H9 (cell line): ENCODE measurements around the gene ACSM5. TPM values are rescaled to one million over a fixed set of nuclear protein-coding genes. Genes with fewer than 3 reads are reported as not detected.

Experiments
- DNase-seq: peaks from one replicate; pipeline ENCODE4 v3.0.0-alpha.2; 2017
- H2AFZ ChIP-seq: one replicate; pipeline ENCODE4 v1.6.1; 2013; ENCODE audit warnings: mild to moderate bottlenecking, low read length, control low read depth, moderate library complexity
- H2AK5ac ChIP-seq: 2 replicates; pipeline ENCODE4 v1.6.1; 2013; ENCODE audit warnings: low read length, control low read depth, mixed read lengths; ENCODE audit not compliant: insufficient read length
- H2BK120ac ChIP-seq: one replicate; pipeline ENCODE4 v1.6.1; 2013; ENCODE audit warnings: low read depth, mild to moderate bottlenecking, low read length, control low read depth, inconsistent platforms; ENCODE audit not compliant: poor library complexity, severe bottlenecking
- H2BK12ac ChIP-seq: 2 replicates; pipeline ENCODE4 v1.6.1; 2013; ENCODE audit warnings: low read length, control low read depth, mixed read lengths, low read depth; ENCODE audit not compliant: insufficient read length
- H2BK15ac ChIP-seq: 2 replicates; pipeline ENCODE4 v1.6.1; 2013; ENCODE audit warnings: low read depth, low read length, control low read depth
- H2BK20ac ChIP-seq: one replicate; pipeline ENCODE4 v1.6.1; 2013; ENCODE audit warnings: low read depth, mild to moderate bottlenecking, low read length, control low read depth, inconsistent platforms; ENCODE audit not compliant: poor library complexity, severe bottlenecking
- H2BK5ac ChIP-seq: 2 replicates; pipeline ENCODE4 v1.6.1; 2013; ENCODE audit warnings: low read length, control low read depth, mixed read lengths; ENCODE audit not compliant: insufficient read length
- H3K14ac ChIP-seq: 2 replicates; pipeline ENCODE4 v1.6.1; 2013; ENCODE audit warnings: low read length, control low read depth; ENCODE audit not compliant: insufficient read depth
- H3K18ac ChIP-seq: 2 replicates; pipeline ENCODE4 v1.6.1; 2013; ENCODE audit warnings: low read depth, mild to moderate bottlenecking, mixed read lengths, low read length, control low read depth; ENCODE audit not compliant: insufficient read length
- H3K23ac ChIP-seq: 2 replicates; pipeline ENCODE4 v1.6.1; 2013; ENCODE audit warnings: low read length, control low read depth, mixed read lengths, low read depth; ENCODE audit not compliant: insufficient read length
- H3K23me2 ChIP-seq: 2 replicates; pipeline ENCODE4 v1.6.1; 2013; ENCODE audit warnings: low read depth, mild to moderate bottlenecking, mixed read lengths, low read length, control low read depth; ENCODE audit not compliant: insufficient read length, poor library complexity, severe bottlenecking
- H3K27ac ChIP-seq: 2 replicates; pipeline ENCODE4 v1.5.1; 2013; ENCODE audit warnings: low read length, control low read depth, mixed read lengths, low read depth; ENCODE audit not compliant: insufficient read length
- H3K27me3 ChIP-seq: 2 replicates; pipeline ENCODE4 v1.6.1; 2013; ENCODE audit warnings: low read length, control low read depth, inconsistent platforms; ENCODE audit not compliant: insufficient read depth
- H3K4ac ChIP-seq: 2 replicates; pipeline ENCODE4 v1.6.1; 2013; ENCODE audit warnings: low read depth, mild to moderate bottlenecking, control low read depth, inconsistent platforms, low read length, moderate library complexity
- H3K4me1 ChIP-seq: 2 replicates; pipeline ENCODE4 v1.6.1; 2013; ENCODE audit warnings: low read length, control low read depth, inconsistent platforms; ENCODE audit not compliant: insufficient read depth
- H3K4me2 ChIP-seq: 2 replicates; pipeline ENCODE4 v1.6.1; 2013; ENCODE audit warnings: low read length, control low read depth, mixed read lengths; ENCODE audit not compliant: insufficient read length, insufficient read depth
- H3K56ac ChIP-seq: 2 replicates; pipeline ENCODE4 v1.6.1; 2013; ENCODE audit warnings: low read depth, mild to moderate bottlenecking, mixed read lengths, low read length, control low read depth; ENCODE audit not compliant: insufficient read length
- H3K79me1 ChIP-seq: 2 replicates; pipeline ENCODE4 v1.6.1; 2013; ENCODE audit warnings: low read depth, mild to moderate bottlenecking, moderate library complexity, low read length, control low read depth, inconsistent platforms; ENCODE audit not compliant: insufficient read depth, poor library complexity, severe bottlenecking
- H3K79me2 ChIP-seq: 2 replicates; pipeline ENCODE4 v1.6.1; 2013; ENCODE audit warnings: low read length, control low read depth, inconsistent platforms; ENCODE audit not compliant: insufficient read depth
- H3K9ac ChIP-seq: 2 replicates; pipeline ENCODE4 v1.6.1; 2013; ENCODE audit warnings: low read length, control low read depth, mixed read lengths; ENCODE audit not compliant: insufficient read length; ENCODE audit errors: extremely low read depth
- H3K9me3 ChIP-seq: one replicate; pipeline ENCODE4 v1.6.1; 2013; ENCODE audit warnings: low read depth, low read length, inconsistent platforms; ENCODE audit not compliant: control insufficient read depth
- H3T11ph ChIP-seq: one replicate; pipeline ENCODE4 v1.6.1; 2013; ENCODE audit warnings: mild to moderate bottlenecking, low read length, control low read depth, inconsistent platforms
- H4K20me1 ChIP-seq: one replicate; pipeline ENCODE4 v1.6.1; 2013; ENCODE audit not compliant: control insufficient read depth, insufficient read length, insufficient read depth
- H4K5ac ChIP-seq: 2 replicates; pipeline ENCODE4 v1.6.1; 2013; ENCODE audit warnings: low read depth, mild to moderate bottlenecking, mixed read lengths, low read length, control low read depth; ENCODE audit not compliant: insufficient read length
- H4K8ac ChIP-seq: replicated peaks from 2 replicates; pipeline ENCODE4 v1.6.1; 2013; ENCODE audit warnings: low read length, control low read depth, mixed read lengths, low read depth; ENCODE audit not compliant: insufficient read length
- H4K91ac ChIP-seq: 2 replicates; pipeline ENCODE4 v1.6.1; 2013; ENCODE audit warnings: low read depth, mild to moderate bottlenecking, moderate library complexity, mixed read lengths, low read length, control low read depth; ENCODE audit not compliant: insufficient read length
- H3K27ac Mint-ChIP-seq, 3 experiments: 2 replicates in 2 of 3; 3 replicates in 1 of 3; pipeline ENCODE4 v1.8.0; 2020 to 2021; ENCODE audit warnings: mixed read lengths in 3 of 3, mild to moderate bottlenecking in 1 of 3, moderate library complexity in 1 of 3
- H3K27me3 Mint-ChIP-seq: 2 replicates; pipeline ENCODE4 v1.8.0; 2021; ENCODE audit warnings: low read depth, mild to moderate bottlenecking, moderate library complexity, mixed read lengths
- H3K36me3 Mint-ChIP-seq, 3 experiments: 2 replicates in 2 of 3; 3 replicates in 1 of 3; pipeline ENCODE4 v1.8.0; 2020 to 2021; ENCODE audit warnings: low read depth in 3 of 3, mixed read lengths in 3 of 3; ENCODE audit not compliant: insufficient read depth in 1 of 3
- H3K4me1 Mint-ChIP-seq, 2 experiments: 2 replicates each; pipeline ENCODE4 v1.8.0; 2020; ENCODE audit warnings: mixed read lengths in 2 of 2
- H3K4me3 Mint-ChIP-seq, 2 experiments: 2 replicates in 1 of 2; 3 replicates in 1 of 2; pipeline ENCODE4 v1.8.0; 2020 to 2021; ENCODE audit warnings: mild to moderate bottlenecking in 2 of 2, mixed read lengths in 2 of 2, moderate library complexity in 1 of 2
- H3K9me3 Mint-ChIP-seq, 2 experiments: 2 replicates in 1 of 2; 3 replicates in 1 of 2; pipeline ENCODE4 v1.8.0; 2020; ENCODE audit warnings: mild to moderate bottlenecking in 2 of 2, mixed read lengths in 2 of 2, moderate library complexity in 1 of 2
- WGBS: extraction: QIAGEN DNeasy Blood & Tissue Kit; methylation state at CpG from one replicate; pipeline ENCODE4 v1.1.7; 2013; ENCODE audit warnings: missing lambda C conversion rate, low lambda C conversion rate, mixed read lengths; ENCODE audit not compliant: insufficient read length; ENCODE audit errors: extremely low coverage; 5-methylcytosine and 5-hydroxymethylcytosine counted together
- total RNA-seq: library from RNA; stranded (reverse); gene quantifications from 2 replicates; pipeline ENCODE4 v1.2.1, GENCODE V29; 2021
- TF ChIP-seq, protein P1 (sequence below): fragments of 200-600 bp; sonication (generic); conservative IDR thresholded peaks from 3 replicates; pipeline ENCODE4 v1.8.0; 2021; ENCODE audit warnings: antibody characterized with exemption, mild to moderate bottlenecking

The ACSM5 gene
- total RNA-seq, 1 experiment from 2014 or later, result not detected

DNA sequence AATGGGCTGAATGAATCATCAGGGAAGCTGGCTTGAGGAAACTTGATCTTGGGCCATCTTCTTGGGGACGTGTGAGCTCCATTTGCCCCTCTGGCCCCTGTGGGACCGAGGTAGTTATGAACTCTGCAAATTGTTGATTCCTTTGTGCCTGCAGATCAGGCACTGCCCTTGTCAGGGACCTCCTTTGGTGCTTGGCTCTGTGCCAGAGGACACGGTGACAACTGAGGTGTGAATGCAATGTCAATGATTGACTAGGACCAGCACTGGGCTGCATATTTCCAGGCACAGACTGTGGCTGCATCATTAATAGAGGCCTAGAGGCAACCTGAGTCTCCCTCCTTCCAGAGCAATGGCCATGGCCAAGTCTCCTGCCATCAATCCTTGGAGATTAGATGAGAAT lies 28.6 kb upstream of the ACSM5 start:
- peaks cover under 1% of the 10 kb centered on the region for H3K23me2 ChIP-seq
- H3K18ac ChIP-seq, result no peak overlapping the region
- no peak overlapping the region for H3K23ac ChIP-seq
- no peak overlapping the region for H3K4me2 ChIP-seq
- peaks cover 17% of the 10 kb centered on the region for H3K27me3 Mint-ChIP-seq
- H2BK20ac ChIP-seq, result no peak overlapping the region
- H3K9ac ChIP-seq, result no peak overlapping the region
- no peak overlapping the region for H3T11ph ChIP-seq
- no peak overlapping the region for H3K56ac ChIP-seq
- no peak overlapping the region for H3K14ac ChIP-seq
- H3K4ac ChIP-seq, result no peak overlapping the region
- H2BK15ac ChIP-seq, result no peak overlapping the region
- H4K5ac ChIP-seq, result no peak overlapping the region
- no peak overlapping the region for H3K4me3 Mint-ChIP-seq
- H3K79me2 ChIP-seq, result no peaks in the 10 kb centered on the region
- H4K91ac ChIP-seq, result no peak overlapping the region
- TF ChIP-seq, protein P1, sequence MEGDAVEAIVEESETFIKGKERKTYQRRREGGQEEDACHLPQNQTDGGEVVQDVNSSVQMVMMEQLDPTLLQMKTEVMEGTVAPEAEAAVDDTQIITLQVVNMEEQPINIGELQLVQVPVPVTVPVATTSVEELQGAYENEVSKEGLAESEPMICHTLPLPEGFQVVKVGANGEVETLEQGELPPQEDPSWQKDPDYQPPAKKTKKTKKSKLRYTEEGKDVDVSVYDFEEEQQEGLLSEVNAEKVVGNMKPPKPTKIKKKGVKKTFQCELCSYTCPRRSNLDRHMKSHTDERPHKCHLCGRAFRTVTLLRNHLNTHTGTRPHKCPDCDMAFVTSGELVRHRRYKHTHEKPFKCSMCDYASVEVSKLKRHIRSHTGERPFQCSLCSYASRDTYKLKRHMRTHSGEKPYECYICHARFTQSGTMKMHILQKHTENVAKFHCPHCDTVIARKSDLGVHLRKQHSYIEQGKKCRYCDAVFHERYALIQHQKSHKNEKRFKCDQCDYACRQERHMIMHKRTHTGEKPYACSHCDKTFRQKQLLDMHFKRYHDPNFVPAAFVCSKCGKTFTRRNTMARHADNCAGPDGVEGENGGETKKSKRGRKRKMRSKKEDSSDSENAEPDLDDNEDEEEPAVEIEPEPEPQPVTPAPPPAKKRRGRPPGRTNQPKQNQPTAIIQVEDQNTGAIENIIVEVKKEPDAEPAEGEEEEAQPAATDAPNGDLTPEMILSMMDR, result no peak
- H3K27me3 ChIP-seq, result no peaks in the 10 kb centered on the region
- H4K20me1 ChIP-seq, result no peaks in the 10 kb centered on the region
- H2BK120ac ChIP-seq, result no peak overlapping the region
- no peak overlapping the region for H2AFZ ChIP-seq
- H3K27ac Mint-ChIP-seq, result no peak overlapping the region
- H3K36me3 Mint-ChIP-seq, result no peaks in the 10 kb centered on the region
- no peaks in the 10 kb centered on the region for H3K9me3 ChIP-seq
- no peaks in the 10 kb centered on the region for H3K79me1 ChIP-seq
- H2AK5ac ChIP-seq, result no peak overlapping the region
- H2BK12ac ChIP-seq, result no peak overlapping the region
- no peaks in the 10 kb centered on the region for H3K4me1 ChIP-seq
- H3K27ac ChIP-seq, result no peak overlapping the region
- H4K8ac ChIP-seq, result no peak overlapping the region
- no peaks in the 10 kb centered on the region for H3K9me3 Mint-ChIP-seq
- peaks cover 0 to 5% of the 10 kb centered on the region in 2 experiments; a peak in 3 of 4 replicates for H3K4me1 Mint-ChIP-seq
- DNase-seq, result no peak
- no peak overlapping the region for H2BK5ac ChIP-seq
- WGBS, result no CpG with 5 or more reads among the region's 3 CpGs
